ENCODE measurements around the gene ARSB.

ARSB gene

DNA sequence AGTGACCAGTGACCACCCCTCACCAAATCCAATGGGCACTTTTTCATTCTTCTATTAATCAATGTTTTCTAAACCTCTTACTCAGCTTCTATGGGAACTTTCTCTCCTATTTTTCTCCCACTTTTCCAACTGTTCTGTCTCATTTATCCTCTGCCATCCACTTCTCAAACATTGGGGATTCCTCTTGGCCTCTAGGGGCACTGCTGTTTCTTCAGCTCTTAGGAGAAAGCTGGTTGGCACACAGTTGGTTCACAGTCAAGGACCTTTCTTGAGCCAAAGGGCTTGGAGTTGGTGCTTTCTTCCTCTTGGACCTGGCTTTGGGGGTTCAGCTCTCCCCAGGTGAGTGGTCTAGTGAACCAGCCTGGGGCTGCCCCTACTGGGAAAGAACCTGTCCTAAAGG, 224.3 kb downstream of the ARSB start:
- in situ Hi-C loops (cut with HindIII; ENCODE audit: low sequenced_read_pairs): no loop called here

GRCh38 chr5:78760366-78760765, 224.7 kb downstream of the ARSB start:
- in situ Hi-C loops (cut with HindIII; ENCODE audit: low sequenced_read_pairs): no loop called here

GRCh38 chr5:78758169-78758839, 226.8 kb downstream of the ARSB start:
- in situ Hi-C loops (cut with HindIII; ENCODE audit: low sequenced_read_pairs): no loop called here

GRCh38 chr5:78757269-78758053, 227.6 kb downstream of the ARSB start:
- in situ Hi-C loops (cut with HindIII; ENCODE audit: low sequenced_read_pairs): no loop called here

DNA sequence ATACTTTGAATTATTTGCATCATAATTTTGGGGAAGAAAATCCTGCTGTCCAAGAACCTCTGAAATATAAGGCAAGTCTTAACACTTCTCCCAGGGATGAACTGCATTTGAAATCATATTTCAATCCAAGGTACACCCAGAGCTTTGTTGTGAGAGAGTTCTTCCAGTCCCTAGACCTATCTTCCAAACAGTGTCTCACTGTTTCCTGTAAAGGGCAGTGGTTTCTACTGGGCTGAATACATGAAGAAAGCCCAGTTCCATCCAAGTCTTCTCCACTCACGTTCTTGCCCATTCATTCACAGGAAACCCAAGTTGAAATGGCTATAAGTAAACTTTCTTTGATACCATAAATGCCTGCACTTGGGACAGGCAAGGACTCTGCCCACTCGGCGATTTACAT, 228.3 kb downstream of the ARSB start:
- in situ Hi-C loops (cut with HindIII; ENCODE audit: low sequenced_read_pairs): no loop called here

GRCh38 chr5:78755822-78756429, 229.2 kb downstream of the ARSB start:
- in situ Hi-C loops (cut with HindIII; ENCODE audit: low sequenced_read_pairs): no loop called here

GRCh38 chr5:78754655-78755054, 230.5 kb downstream of the ARSB start:
- in situ Hi-C loops (cut with HindIII; ENCODE audit: low sequenced_read_pairs): no loop called here

- in situ Hi-C loops (cut with HindIII; ENCODE audit: low sequenced_read_pairs): no loop called here
Measured at GRCh38 chr5:78753093-78753531, 232.0 kb downstream of the ARSB start.

DNA sequence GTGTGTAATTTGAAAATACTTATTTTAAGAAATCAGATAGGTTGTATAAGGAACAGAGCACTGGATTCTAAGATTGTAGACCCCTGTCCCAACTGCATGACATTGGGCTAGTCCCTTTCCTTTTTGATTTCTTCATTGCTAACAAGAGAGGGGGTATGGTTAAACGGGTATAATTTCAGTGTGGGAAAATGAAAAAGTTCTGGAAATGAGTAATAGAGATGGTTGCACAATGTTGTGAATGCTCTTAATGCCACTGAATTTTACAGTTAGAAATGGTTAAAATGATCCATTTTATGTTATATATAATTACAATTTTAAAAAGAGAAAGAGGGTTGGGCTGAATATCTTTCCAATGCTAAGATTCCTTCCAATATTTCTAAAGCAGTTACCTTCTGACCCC, 233.2 kb downstream of the ARSB start:
- in situ Hi-C loops (cut with HindIII; ENCODE audit: low sequenced_read_pairs): no loop called here

GRCh38 chr5:78750281-78750680, 234.8 kb downstream of the ARSB start:
- in situ Hi-C loops (cut with HindIII; ENCODE audit: low sequenced_read_pairs): no loop called here

DNA sequence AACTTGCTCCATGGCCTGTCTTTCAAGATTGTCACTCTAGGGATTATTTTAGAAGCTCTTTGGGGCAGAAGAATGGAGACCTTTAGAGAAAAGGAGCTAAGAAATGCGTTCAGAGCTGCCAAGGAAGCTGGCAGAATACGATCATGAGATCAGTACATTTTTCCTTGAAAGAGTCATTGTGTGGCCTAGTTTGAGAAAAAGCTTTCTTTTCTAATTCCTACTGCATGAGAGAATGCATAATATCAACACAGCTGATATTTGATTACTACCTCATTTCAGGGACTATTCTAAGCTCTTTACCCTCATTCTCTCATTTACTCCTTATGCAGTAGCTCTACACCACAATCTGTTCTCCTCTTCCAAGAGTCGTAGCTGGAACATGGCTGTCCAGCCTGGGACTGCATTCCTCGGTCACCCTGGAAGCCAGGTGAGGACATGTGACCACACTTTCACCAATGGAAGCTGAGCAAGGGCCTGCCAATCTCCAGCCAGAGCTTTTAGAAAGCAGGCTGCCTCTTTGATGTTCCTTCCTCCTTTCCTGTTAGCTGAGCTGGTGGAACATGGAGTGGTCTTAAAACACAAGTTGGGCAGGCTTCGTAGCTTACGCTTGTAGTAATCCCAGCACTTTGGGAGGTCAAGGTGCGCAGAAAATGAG, 237.3 kb downstream of the ARSB start:
- in situ Hi-C loops (cut with HindIII; ENCODE audit: low sequenced_read_pairs): loop anchor here (5.0 kb wide), 2 partner anchors 39 to 51 kb away; no protein-coding TSS in a partner anchor

DNA sequence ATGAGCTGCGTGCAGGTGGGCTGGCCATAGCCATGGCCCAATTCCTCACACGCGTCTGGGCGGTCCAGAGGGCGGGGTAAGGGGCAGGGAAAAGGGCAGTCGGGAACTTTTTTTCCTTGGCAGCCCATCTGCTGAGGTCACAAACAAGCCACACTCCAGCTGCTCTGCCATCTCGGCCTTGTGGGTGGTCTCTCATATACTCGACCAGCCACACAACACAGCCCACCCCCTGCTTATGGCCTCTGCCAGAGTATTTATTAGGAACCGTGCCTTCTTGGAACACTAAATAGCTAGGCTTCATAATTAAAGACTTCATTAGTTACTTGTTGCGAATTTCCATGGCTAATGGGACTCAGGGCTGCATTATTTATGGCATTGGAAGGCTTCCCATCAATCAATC, 238.1 kb downstream of the ARSB start:
- in situ Hi-C loops (cut with HindIII; ENCODE audit: low sequenced_read_pairs): loop anchor here (5.0 kb wide), 2 partner anchors 40 to 50 kb away; no protein-coding TSS in a partner anchor

- in situ Hi-C loops (cut with HindIII; ENCODE audit: low sequenced_read_pairs): loop anchor here (5.0 kb wide), 2 partner anchors 41 to 49 kb away; no protein-coding TSS in a partner anchor
Measured at GRCh38 chr5:78746021-78746770, 238.9 kb downstream of the ARSB start.

GRCh38 chr5:78744951-78745534, 240.1 kb downstream of the ARSB start:
- in situ Hi-C loops (cut with HindIII; ENCODE audit: low sequenced_read_pairs): loop anchor here (5.0 kb wide), 2 partner anchors 42 to 48 kb away; no protein-coding TSS in a partner anchor

- in situ Hi-C loops (cut with HindIII; ENCODE audit: low sequenced_read_pairs): no loop called here
Measured at GRCh38 chr5:78741019-78741418, 244.1 kb downstream of the ARSB start.

DNA sequence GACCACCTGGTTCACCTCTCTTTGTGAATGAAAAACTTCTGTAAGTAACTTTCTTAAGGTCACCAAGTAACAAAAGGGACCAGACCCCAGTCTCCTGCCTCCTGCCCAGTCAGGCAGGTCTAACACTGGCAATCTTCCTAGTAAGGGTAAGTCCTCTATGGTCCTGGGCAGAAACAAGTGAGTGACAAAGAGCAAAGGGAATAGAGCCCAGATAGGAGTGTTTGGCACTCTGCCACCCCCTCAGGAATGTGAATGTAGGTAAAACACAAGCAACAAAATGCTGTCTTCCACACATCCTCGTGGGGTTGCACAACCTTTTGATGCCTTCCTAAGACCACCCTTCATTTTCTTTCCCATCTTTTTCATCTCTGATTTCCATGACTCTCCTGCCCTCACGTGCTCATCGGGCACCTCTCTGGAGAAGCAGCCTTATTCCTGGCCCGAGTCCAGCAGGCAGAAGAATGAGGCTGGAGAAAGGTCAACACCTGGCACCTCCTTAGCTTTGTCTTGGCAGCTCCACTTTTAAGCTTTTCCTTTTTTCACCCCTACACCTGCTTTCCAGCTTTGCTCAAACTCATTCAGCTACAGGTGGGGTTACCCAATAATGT, 246.3 kb downstream of the ARSB start:
- in situ Hi-C loops (cut with HindIII; ENCODE audit: low sequenced_read_pairs): no loop called here

- in situ Hi-C loops (cut with HindIII; ENCODE audit: low sequenced_read_pairs): no loop called here
Measured at GRCh38 chr5:78738104-78738503, 247.0 kb downstream of the ARSB start.

GRCh38 chr5:78735834-78736463, 249.2 kb downstream of the ARSB start:
- in situ Hi-C loops (cut with HindIII; ENCODE audit: low sequenced_read_pairs): no loop called here

- in situ Hi-C loops (cut with HindIII; ENCODE audit: low sequenced_read_pairs): no loop called here
Measured at GRCh38 chr5:78734950-78735349, 250.2 kb downstream of the ARSB start.
